Measurements from ENCODE around the gene RNF180.

DNA sequence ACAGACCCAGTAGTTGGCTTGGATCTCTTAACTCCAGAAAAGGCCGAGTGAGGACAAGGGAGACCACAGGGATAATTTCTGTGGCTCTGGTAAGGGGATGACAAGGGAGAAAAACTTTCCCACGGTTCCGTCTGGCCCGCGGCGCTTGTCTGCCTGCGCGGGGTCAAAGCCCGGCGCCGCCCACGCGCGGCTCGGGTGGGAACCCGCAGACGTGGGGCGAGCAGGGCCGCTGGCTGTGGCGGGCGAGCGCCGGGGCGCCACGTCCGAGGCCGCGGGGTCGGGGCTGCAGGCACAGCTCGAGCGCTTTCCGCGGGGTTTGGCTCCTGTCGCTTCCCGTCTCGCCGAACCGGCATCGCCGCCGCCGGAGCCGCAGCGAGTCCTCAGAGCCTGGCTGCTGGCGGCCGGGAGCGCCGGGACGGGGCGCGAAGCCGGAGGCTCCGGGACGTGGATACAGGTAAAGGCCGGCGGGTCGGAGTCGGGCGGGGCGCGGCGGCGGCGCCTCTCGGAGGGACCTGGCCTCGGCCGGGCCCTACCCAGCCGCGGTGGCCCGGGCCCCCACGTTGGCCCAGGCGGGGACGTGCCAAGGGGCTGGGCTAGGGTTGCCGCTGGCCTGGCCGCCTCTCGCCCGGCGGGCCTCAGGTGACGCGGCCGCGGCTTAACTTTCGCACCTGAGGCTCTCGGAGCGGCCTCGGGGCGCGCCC, at the start of gene RNF180:
- TF ChIP-seq, protein P1, sequence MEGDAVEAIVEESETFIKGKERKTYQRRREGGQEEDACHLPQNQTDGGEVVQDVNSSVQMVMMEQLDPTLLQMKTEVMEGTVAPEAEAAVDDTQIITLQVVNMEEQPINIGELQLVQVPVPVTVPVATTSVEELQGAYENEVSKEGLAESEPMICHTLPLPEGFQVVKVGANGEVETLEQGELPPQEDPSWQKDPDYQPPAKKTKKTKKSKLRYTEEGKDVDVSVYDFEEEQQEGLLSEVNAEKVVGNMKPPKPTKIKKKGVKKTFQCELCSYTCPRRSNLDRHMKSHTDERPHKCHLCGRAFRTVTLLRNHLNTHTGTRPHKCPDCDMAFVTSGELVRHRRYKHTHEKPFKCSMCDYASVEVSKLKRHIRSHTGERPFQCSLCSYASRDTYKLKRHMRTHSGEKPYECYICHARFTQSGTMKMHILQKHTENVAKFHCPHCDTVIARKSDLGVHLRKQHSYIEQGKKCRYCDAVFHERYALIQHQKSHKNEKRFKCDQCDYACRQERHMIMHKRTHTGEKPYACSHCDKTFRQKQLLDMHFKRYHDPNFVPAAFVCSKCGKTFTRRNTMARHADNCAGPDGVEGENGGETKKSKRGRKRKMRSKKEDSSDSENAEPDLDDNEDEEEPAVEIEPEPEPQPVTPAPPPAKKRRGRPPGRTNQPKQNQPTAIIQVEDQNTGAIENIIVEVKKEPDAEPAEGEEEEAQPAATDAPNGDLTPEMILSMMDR (IDR thresholded peaks at IDR 0.05): no peak
- peak in 1 of 2 donors; percentile 32 for TF ChIP-seq POLR2A (IDR thresholded peaks at IDR 0.05)

All from thyroid gland (tissue), 4 donors.